ENCODE measurements around the gene TP53I13. TPM values are rescaled to one million over a fixed set of nuclear protein-coding genes. Genes with fewer than 3 reads are reported as not detected.

TP53I13 gene
- total and polyA plus RNA-seq, 3 donors from 2014 or later, result 72.3 to 89.6 (median 86.3) TPM

- Histone ChIP-seq H3K4me1 (no peaks in the 10 kb centered on the region), H3K36me3 (ENCODE audit: low read depth, missing control alignments) (no peaks in the 10 kb centered on the region), H3K4me3 (no peak overlapping the region), H3K9me3 (no peaks in the 10 kb centered on the region), H3K27ac (no peak overlapping the region), H3K27me3 (no peaks in the 10 kb centered on the region)
- intact Hi-C loops (cut with DNase I; ENCODE audit: low total_unique reads), result no loop called here
- DNase-seq, result peak; percentile 87
- WGBS, 2 donors, result 73 to 84% methylated on average over 11 to 15 of the region's 15 CpGs
- peak; percentile 85 to 88 (median 85) for TF ChIP-seq CTCF (IDR thresholded peaks at IDR 0.05)
- TF ChIP-seq POLR2A (IDR thresholded peaks at IDR 0.05), result no peak
These were observed 11.6 kb downstream of the TP53I13 start for GRCh38 chr17:29579866-29580771.

DNA sequence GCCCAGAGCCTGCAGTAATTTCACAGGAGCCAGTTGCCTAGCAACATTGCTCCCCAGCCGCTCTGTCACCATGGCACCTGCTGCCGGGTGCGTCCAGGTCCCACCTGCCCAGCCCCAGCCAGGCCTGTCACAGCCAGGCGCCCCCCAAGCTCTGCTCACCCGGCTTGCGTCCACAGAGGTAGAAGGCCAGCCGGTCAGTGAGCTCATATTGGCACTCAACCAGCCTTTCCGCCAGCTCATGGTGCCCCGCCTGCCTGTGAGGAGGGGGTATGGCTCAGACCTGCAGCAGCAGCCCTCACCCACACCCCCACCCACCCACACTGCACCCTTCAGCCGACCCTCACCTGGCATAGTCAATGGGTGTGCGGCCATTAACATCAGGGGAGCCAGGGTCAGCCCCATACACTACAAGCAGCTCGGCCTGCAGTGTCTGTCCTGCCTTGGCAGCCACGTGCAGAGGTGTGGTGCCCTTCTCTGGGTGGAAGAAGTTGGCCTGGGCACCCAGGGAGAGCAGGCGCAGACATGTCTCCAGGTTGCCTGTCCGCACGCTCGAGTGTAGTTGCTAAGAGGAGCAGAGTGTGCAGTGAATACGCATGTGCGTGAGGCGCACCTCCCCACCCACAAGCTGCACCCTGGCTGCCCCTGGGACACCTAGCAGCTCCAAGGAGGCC is 13.2 kb downstream of the TP53I13 start:
- no peaks in the 10 kb centered on the region for H3K36me3 ChIP-seq (ENCODE audit: low read depth, missing control alignments)
- WGBS, 2 donors, result 89 to 92% methylated on average over 5 to 20 of the region's 20 CpGs
- H3K27ac ChIP-seq, result no peak overlapping the region
- no peaks in the 10 kb centered on the region for H3K27me3 ChIP-seq
- no peak overlapping the region for H3K4me3 ChIP-seq
- no peaks in the 10 kb centered on the region for H3K9me3 ChIP-seq
- H3K4me1 ChIP-seq, result peaks cover 1% of the 10 kb centered on the region
- no peak for DNase-seq
- intact Hi-C loops (cut with DNase I; ENCODE audit: low total_unique reads), result no loop called here
- TF ChIP-seq CTCF (IDR thresholded peaks at IDR 0.05) (no peak), POLR2A (IDR thresholded peaks at IDR 0.05) (no peak)

DNA sequence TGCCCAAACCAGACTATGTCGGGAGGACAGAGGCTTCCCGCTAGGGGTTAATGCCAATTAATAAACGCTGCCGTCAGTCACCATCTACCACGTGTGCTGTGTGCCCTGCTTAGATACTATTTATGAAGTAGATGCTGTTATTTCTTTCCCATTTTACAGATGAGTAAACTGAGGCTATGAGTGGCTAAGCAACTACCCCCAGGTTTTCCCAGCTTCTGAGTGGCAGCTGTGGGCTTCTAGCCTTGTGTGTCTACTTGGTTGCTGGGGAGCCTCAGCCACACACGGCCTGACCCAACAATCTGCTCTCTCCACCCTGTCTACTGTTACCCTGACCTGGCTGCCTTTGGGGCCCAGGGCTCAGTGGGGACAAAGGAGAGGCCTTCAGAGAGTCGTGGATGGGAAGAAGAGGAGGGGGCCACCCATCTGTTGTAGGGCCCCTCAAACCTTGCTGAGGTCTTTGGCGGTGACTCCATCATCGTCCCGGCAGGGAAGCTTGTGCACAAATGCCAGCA is 13.8 kb downstream of the TP53I13 start:
- TF ChIP-seq POLR2A (IDR thresholded peaks at IDR 0.05) (no peak), CTCF (IDR thresholded peaks at IDR 0.05) (no peak)
- no peaks in the 10 kb centered on the region for H3K9me3 ChIP-seq
- H3K27me3 ChIP-seq, result no peaks in the 10 kb centered on the region
- H3K36me3 ChIP-seq (ENCODE audit: low read depth, missing control alignments), result no peaks in the 10 kb centered on the region
- H3K4me1 ChIP-seq, result peaks cover 7% of the 10 kb centered on the region
- no peak overlapping the region for H3K4me3 ChIP-seq
- DNase-seq, result no peak
- intact Hi-C loops (cut with DNase I; ENCODE audit: low total_unique reads), result no loop called here
- 77 to 91% methylated on average over 10 of the region's 10 CpGs for WGBS, 2 donors
- no peak overlapping the region for H3K27ac ChIP-seq

DNA sequence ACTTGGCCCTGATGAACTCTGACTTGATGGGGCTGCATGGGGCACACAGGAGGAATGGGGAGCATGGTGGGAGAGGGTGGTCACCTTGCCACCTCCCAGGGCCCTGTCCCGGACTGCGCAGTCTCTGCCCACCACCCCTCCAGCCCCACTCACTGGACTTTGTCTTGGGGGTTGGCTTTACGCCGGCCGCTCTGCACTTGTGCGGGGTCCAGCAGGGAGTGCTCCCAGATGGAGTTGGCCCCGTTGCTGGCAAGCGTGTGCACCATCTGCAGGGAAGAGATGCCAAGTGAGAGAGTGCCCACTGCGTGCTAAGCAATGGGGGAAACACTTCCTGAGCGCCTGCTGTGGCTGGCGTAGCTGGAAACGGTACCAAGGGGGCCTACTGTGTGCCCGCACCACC is 14.3 kb downstream of the TP53I13 start:
- intact Hi-C loops (cut with DNase I; ENCODE audit: low total_unique reads), result no loop called here
- no peaks in the 10 kb centered on the region for H3K27me3 ChIP-seq
- TF ChIP-seq POLR2A (IDR thresholded peaks at IDR 0.05) (no peak), CTCF (IDR thresholded peaks at IDR 0.05) (no peak)
- DNase-seq, result no peak
- H3K27ac ChIP-seq, result no peak overlapping the region
- 94 to 95% methylated on average over 11 to 13 of the region's 13 CpGs for WGBS, 2 donors
- no peaks in the 10 kb centered on the region for H3K9me3 ChIP-seq
- H3K4me3 ChIP-seq, result no peak overlapping the region
- no peaks in the 10 kb centered on the region for H3K36me3 ChIP-seq (ENCODE audit: low read depth, missing control alignments)
- H3K4me1 ChIP-seq, result peaks cover 12% of the 10 kb centered on the region
